ENCODE data around the gene GRIN2A. TPM values are rescaled to one million over a fixed set of nuclear protein-coding genes. Genes with fewer than 3 reads are reported as not detected.

The GRIN2A gene
- total and polyA plus RNA-seq, 3 donors from 2014 or later, result 7.0 to 20.3 (median 10.4) TPM

- no peaks in the 10 kb centered on the region for H3K36me3 ChIP-seq (ENCODE audit: low read depth, missing control alignments)
- DNase-seq, result no peak
- H3K9me3 ChIP-seq, result no peaks in the 10 kb centered on the region
- TF ChIP-seq CTCF (IDR thresholded peaks at IDR 0.05) (no peak), POLR2A (IDR thresholded peaks at IDR 0.05) (no peak)
- no peaks in the 10 kb centered on the region for H3K4me1 ChIP-seq
- no peaks in the 10 kb centered on the region for H3K27me3 ChIP-seq
- 65 to 81% methylated on average over 15 to 20 of the region's 20 CpGs for WGBS, 2 donors
- no peak overlapping the region for H3K27ac ChIP-seq
- intact Hi-C loops (cut with DNase I; ENCODE audit: low total_unique reads), result no loop called here
- no peak overlapping the region for H3K4me3 ChIP-seq
These were observed 332.5 kb downstream of the GRIN2A start for GRCh38 chr16:9849697-9850245.

- intact Hi-C loops (cut with DNase I; ENCODE audit: low total_unique reads), result no loop called here
- WGBS, 2 donors, result 92 to 95% methylated on average over 2 of the region's 2 CpGs
- H3K9me3 ChIP-seq, result no peaks in the 10 kb centered on the region
- DNase-seq, result no peak
- no peaks in the 10 kb centered on the region for H3K36me3 ChIP-seq (ENCODE audit: low read depth, missing control alignments)
- H3K4me1 ChIP-seq, result no peaks in the 10 kb centered on the region
- no peak overlapping the region for H3K4me3 ChIP-seq
- no peak overlapping the region for H3K27ac ChIP-seq
- no peak for TF ChIP-seq POLR2A (IDR thresholded peaks at IDR 0.05)
- no peak for TF ChIP-seq CTCF (IDR thresholded peaks at IDR 0.05)
- H3K27me3 ChIP-seq, result no peaks in the 10 kb centered on the region
These were observed 335.1 kb downstream of the GRIN2A start for GRCh38 chr16:9847146-9847545.

- Histone ChIP-seq H3K36me3 (ENCODE audit: low read depth, missing control alignments) (no peaks in the 10 kb centered on the region), H3K27me3 (no peaks in the 10 kb centered on the region), H3K4me1 (no peaks in the 10 kb centered on the region), H3K9me3 (no peaks in the 10 kb centered on the region), H3K4me3 (no peak overlapping the region), H3K27ac (no peak overlapping the region)
- intact Hi-C loops (cut with DNase I; ENCODE audit: low total_unique reads), result no loop called here
- 76 to 84% methylated on average over 2 of the region's 2 CpGs for WGBS, 2 donors
- DNase-seq, result no peak
- no peak for TF ChIP-seq CTCF (IDR thresholded peaks at IDR 0.05)
- no peak for TF ChIP-seq POLR2A (IDR thresholded peaks at IDR 0.05)
These were observed 335.7 kb downstream of the GRIN2A start for GRCh38 chr16:9846362-9847099.

GRCh38 chr16:9845661-9846361, 336.4 kb downstream of the GRIN2A start:
- intact Hi-C loops (cut with DNase I; ENCODE audit: low total_unique reads), result no loop called here
- H3K9me3 ChIP-seq, result no peaks in the 10 kb centered on the region
- DNase-seq, result no peak
- H3K27ac ChIP-seq, result no peak overlapping the region
- no peak overlapping the region for H3K4me3 ChIP-seq
- H3K4me1 ChIP-seq, result no peaks in the 10 kb centered on the region
- TF ChIP-seq CTCF (IDR thresholded peaks at IDR 0.05), result no peak
- TF ChIP-seq POLR2A (IDR thresholded peaks at IDR 0.05), result no peak
- 79% methylated on average over 3 of the region's 3 CpGs for WGBS, 2 donors
- no peaks in the 10 kb centered on the region for H3K27me3 ChIP-seq
- H3K36me3 ChIP-seq (ENCODE audit: low read depth, missing control alignments), result no peaks in the 10 kb centered on the region
